Spleen (tissue), 11 donors: ENCODE results near the gene BLOC1S4. TPM values are rescaled to one million over a fixed set of nuclear protein-coding genes. Genes with fewer than 3 reads are reported as not detected.

Source experiments
- DNase-seq: peaks from one replicate; pipeline ENCODE4 v3.0.0-alpha.2; 2020
- H3K27ac ChIP-seq, 8 donors: fragments of 200-600 bp; sonication (generic) in 7 of 8; 1 replicate in 4 of 8; 2 replicates in 4 of 8; pipeline versions ENCODE4 v1.5.0 to v1.8.0; 2016 to 2021; ENCODE audit warnings: inconsistent platforms in 4 of 8, mild to moderate bottlenecking in 4 of 8, moderate library complexity in 1 of 8
- H3K27me3 ChIP-seq, 7 donors: fragments of 200-600 bp; sonication (generic) in 6 of 7; replicated peaks in 1 of 7; 1 replicate in 4 of 7; 2 replicates in 3 of 7; pipeline versions ENCODE4 v1.5.0 to v1.8.0; 2016 to 2021; ENCODE audit warnings: inconsistent platforms in 3 of 7, mild to moderate bottlenecking in 1 of 7
- H3K36me3 ChIP-seq, 6 donors: fragments of 200-600 bp; sonication (generic) in 5 of 6; 1 replicate in 4 of 6; 2 replicates in 2 of 6; pipeline versions ENCODE4 v1.5.0 to v1.8.0; 2016 to 2021; ENCODE audit warnings: inconsistent platforms in 2 of 6
- H3K4me1 ChIP-seq, 6 donors: fragments of 200-600 bp; sonication (generic) in 5 of 6; 1 replicate in 3 of 6; 2 replicates in 3 of 6; pipeline versions ENCODE4 v1.5.0 to v1.8.0; 2016 to 2021; ENCODE audit warnings: inconsistent platforms in 3 of 6
- H3K4me3 ChIP-seq, 8 donors: fragments of 200-600 bp; sonication (generic) in 7 of 8; 1 replicate in 4 of 8; 2 replicates in 4 of 8; pipeline versions ENCODE4 v1.5.0 to v1.8.0; 2016 to 2021; ENCODE audit warnings: inconsistent platforms in 4 of 8, mild to moderate bottlenecking in 4 of 8, moderate library complexity in 2 of 8
- H3K9me3 ChIP-seq, 8 donors: fragments of 200-600 bp; sonication (generic) in 7 of 8; 1 replicate in 4 of 8; 2 replicates in 4 of 8; pipeline versions ENCODE4 v1.5.0 to v1.8.0; 2016 to 2021; ENCODE audit warnings: inconsistent platforms in 4 of 8
- CTCF ChIP-seq, 11 experiments: fragments of 200-600 bp in 7 of 11; fragments of 450-650 bp in 4 of 11; sonication (generic) in 4 of 11; IDR thresholded peaks in 8 of 11; conservative IDR thresholded peaks in 3 of 11; 1 replicate in 7 of 11; 2 replicates in 4 of 11; pipeline versions ENCODE4 v1.4.0 to v1.8.0; 2016 to 2021; ENCODE audit warnings: antibody characterized with exemption in 11 of 11, inconsistent platforms in 4 of 11, mild to moderate bottlenecking in 1 of 11
- POLR2A ChIP-seq, 3 donors: fragments of 450-650 bp; IDR thresholded peaks; one replicate each; pipeline ENCODE4 v1.5.1; 2017; ENCODE audit warnings: antibody characterized with exemption in 3 of 3, mild to moderate bottlenecking in 1 of 3
- POLR2AphosphoS5 ChIP-seq, 3 donors: sonication (generic); formaldehyde crosslinking; IDR thresholded peaks; one replicate each; pipeline ENCODE4 v1.5.1; 2017; ENCODE audit warnings: antibody characterized with exemption in 3 of 3
- WGBS, 5 donors: extraction: QIAGEN DNeasy Blood & Tissue Kit in 3 of 5; methylation state at CpG; one replicate each; pipeline versions ENCODE4 v1.1.5 to v1.1.7; 2013 to 2018; 5-methylcytosine and 5-hydroxymethylcytosine counted together
- intact Hi-C: fragments of 100-400 bp; cut with DNase I; formaldehyde crosslinking; loops from one replicate; pipeline ENCODE4 v1.15.0; 2023; ENCODE audit warnings: low total_unique reads
- polyA plus RNA-seq, 3 donors: library from polyadenylated mRNA; stranded (reverse); fragments of 200-250 nt; gene quantifications; one replicate each; pipeline ENCODE4 v1.2.1, GENCODE V29; 2013
- total RNA-seq, 7 donors: library from RNA; depleted of rRNA in 3 of 7; stranded (reverse); fragments of >200 nt in 3 of 7; fragmentation: NEBNext Ultra II Directional in 4 of 7; extraction: Animal tissue kit (Norgen Biotek cat#: 25700) in 4 of 7; gene quantifications; one replicate each; pipeline versions ENCODE4 v1.1.0 to v1.2.1, GENCODE V29; 2016 to 2021
- donor health status: healthy with polysubstance abuse.
- donor health status: DM: no; HTN: no; CAD: no; lungs with moderate emphysema.
- donor health status: DM: no; HTN: no; CAD: no.
- donor health status: Bipolar disorder and iron deficiency.
- donor health status: healthy.
- donor health status: DM: no; HTN: no; CAD: no.
- donor health status: DM: yes; HTN: yes; CAD: no.

The BLOC1S4 gene
- total and polyA plus RNA-seq, 10 donors, result 13.4 to 24.2 (median 19.0) TPM

- Histone ChIP-seq H3K4me3 (no peak overlapping the region), H3K9me3 (no peaks in the 10 kb centered on the region), H3K27ac (no peak overlapping the region), H3K36me3 (no peaks in the 10 kb centered on the region), H3K4me1 (peaks cover 0 to 28% (median 18%) of the 10 kb centered on the region in 6 donors), H3K27me3 (peaks cover 0 to 4% (median 0%) of the 10 kb centered on the region in 7 donors)
- 82 to 94% (median 89%) methylated on average over 11 of the region's 11 CpGs for WGBS, 5 donors
- intact Hi-C loops, result no loop called here
- TF ChIP-seq POLR2AphosphoS5 (IDR thresholded peaks at IDR 0.05) (no peak), CTCF (IDR thresholded peaks at IDR 0.05 in 8 of 11, conservative IDR thresholded peaks at IDR 0.05 in 3 of 11) (no peak), POLR2A (IDR thresholded peaks at IDR 0.05) (no peak)
- DNase-seq, result no peak
Observed at GRCh38 chr4:6764976-6765620, 49.1 kb downstream of the BLOC1S4 start.

- DNase-seq, result no peak
- TF ChIP-seq POLR2A (IDR thresholded peaks at IDR 0.05) (no peak), POLR2AphosphoS5 (IDR thresholded peaks at IDR 0.05) (no peak), CTCF (IDR thresholded peaks at IDR 0.05 in 8 of 11, conservative IDR thresholded peaks at IDR 0.05 in 3 of 11) (no peak)
- H3K4me3 ChIP-seq, result no peak overlapping the region
- no peak overlapping the region for H3K27ac ChIP-seq
- 88 to 93% (median 91%) methylated on average over 2 of the region's 2 CpGs for WGBS, 5 donors
- intact Hi-C loops, result no loop called here
- H3K4me1 ChIP-seq, result peaks cover 0 to 28% (median 18%) of the 10 kb centered on the region in 6 donors
- peaks cover 0 to 4% (median 0%) of the 10 kb centered on the region in 7 donors for H3K27me3 ChIP-seq
- no peaks in the 10 kb centered on the region for H3K36me3 ChIP-seq
- H3K9me3 ChIP-seq, result no peaks in the 10 kb centered on the region
Observed at GRCh38 chr4:6765703-6766102, 49.7 kb downstream of the BLOC1S4 start.

Other genes starting within 250 kb of the BLOC1S4 start
- 1 to 10 TPM in 1 of 7 donors, under 1 TPM in 5, not detected in 1; 0.23 to 1.3 (median 0.47) TPM for gene PPP2R2C, start 243.6 kb upstream of the BLOC1S4 start, total RNA-seq
- gene PPP2R2C, start 243.6 kb upstream of the BLOC1S4 start, polyA plus RNA-seq, result under 1 TPM; 0.07 to 0.19 (median 0.14) TPM
- gene MAN2B2, start 141.0 kb upstream of the BLOC1S4 start, total RNA-seq, result 10 to 100 TPM; 25.8 to 40.3 (median 34.0) TPM
- 10 to 100 TPM in 1 of 3 donors, 1 to 10 TPM in 2; 7.9 to 10.5 (median 9.0) TPM for gene MAN2B2, start 141.0 kb upstream of the BLOC1S4 start, polyA plus RNA-seq
- gene MRFAP1, start 75.5 kb upstream of the BLOC1S4 start, total RNA-seq, result 100 to 1,000 TPM; 181 to 265 (median 227) TPM
- 100 to 1,000 TPM; 133 to 299 (median 191) TPM for gene MRFAP1, start 75.5 kb upstream of the BLOC1S4 start, polyA plus RNA-seq
- gene S100P, start 22.3 kb upstream of the BLOC1S4 start, total RNA-seq, result 100 to 1,000 TPM in 2 of 7 donors, 10 to 100 TPM in 5; 17.1 to 162 (median 34.9) TPM
- 10 to 100 TPM in 1 of 3 donors, 1 to 10 TPM in 2; 3.5 to 15.3 (median 8.8) TPM for gene S100P, start 22.3 kb upstream of the BLOC1S4 start, polyA plus RNA-seq
- gene MRFAP1L1, start 6.3 kb upstream of the BLOC1S4 start, total RNA-seq, result 10 to 100 TPM; 45.6 to 96.9 (median 57.1) TPM
- gene MRFAP1L1, start 6.3 kb upstream of the BLOC1S4 start, polyA plus RNA-seq, result 10 to 100 TPM; 50.6 to 74.2 (median 67.7) TPM
- 10 to 100 TPM; 28.0 to 50.6 (median 46.7) TPM for gene KIAA0232, start 66.6 kb downstream of the BLOC1S4 start, total RNA-seq
- gene KIAA0232, start 66.6 kb downstream of the BLOC1S4 start, polyA plus RNA-seq, result 1 to 10 TPM; 3.2 to 5.9 (median 3.3) TPM
- gene TBC1D14, start 193.7 kb downstream of the BLOC1S4 start, total RNA-seq, result 100 to 1,000 TPM in 1 of 7 donors, 10 to 100 TPM in 6; 45.7 to 114 (median 79.2) TPM
- gene TBC1D14, start 193.7 kb downstream of the BLOC1S4 start, polyA plus RNA-seq, result 10 to 100 TPM; 13.7 to 24.0 (median 18.2) TPM